Hepatocyte (in vitro differentiated cells): ENCODE data around the gene EFR3B.
"Not testable (repeated sequence)": the region's sequence is repeated elsewhere in the genome, so short reads cannot be mapped to it uniquely, and the experiment has no call there.

Source experiments
- CTCF ChIP-seq: fragments of 200-600 bp; sonication (generic); IDR thresholded peaks from 2 replicates; pipeline ENCODE4 v1.5.1; 2016; ENCODE audit warnings: antibody characterized with exemption, mild to moderate bottlenecking; ENCODE audit not compliant: poor library complexity
- EZH2 ChIP-seq: fragments of 200-600 bp; sonication (generic); IDR thresholded peaks from 2 replicates; pipeline ENCODE4 v1.6.1; 2016; ENCODE audit warnings: antibody characterized with exemption, mild to moderate bottlenecking, borderline replicate concordance

DNA sequence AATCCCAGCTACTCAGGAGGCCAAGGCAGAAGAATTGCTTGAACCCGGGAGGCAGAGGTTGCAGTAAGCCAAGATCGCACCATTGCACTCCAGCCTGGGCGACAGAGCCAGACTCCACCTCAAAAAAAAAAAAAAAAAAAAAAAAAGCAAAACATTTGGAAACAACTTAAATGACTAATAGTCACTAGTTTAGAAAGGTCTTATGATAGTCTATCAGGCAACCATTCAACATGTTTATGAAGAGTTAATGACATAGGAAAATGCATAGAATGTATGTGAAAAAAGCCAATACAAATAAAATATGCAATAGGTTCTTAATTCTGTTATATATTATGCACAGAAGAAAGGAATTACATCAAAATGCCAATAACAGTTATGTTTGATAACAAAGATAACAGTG, 85.2 kb downstream of the EFR3B start:
- TF ChIP-seq CTCF, EZH2: not testable (repeated sequence)
